Right kidney (tissue), 1 donor: ENCODE measurements around the gene FNDC1.
"Not testable (repeated sequence)": the region's sequence is repeated elsewhere in the genome, so short reads cannot be mapped to it uniquely, and the experiment has no call there.

Source experiments
- DNase-seq: peaks from one replicate; pipeline ENCODE4 v3.0.0-alpha.2; 2016

Gene FNDC1

GRCh38 chr6:159259441-159260125 lies 90.4 kb downstream of the FNDC1 start:
- no peak for DNase-seq

- no peak for DNase-seq
Measured at GRCh38 chr6:159260208-159260607, 91.0 kb downstream of the FNDC1 start.

GRCh38 chr6:159261995-159262394 lies 92.8 kb downstream of the FNDC1 start:
- no peak for DNase-seq

GRCh38 chr6:159262586-159262985 lies 93.4 kb downstream of the FNDC1 start:
- DNase-seq = no peak

GRCh38 chr6:159267165-159267564 lies 98.0 kb downstream of the FNDC1 start:
- DNase-seq = no peak

GRCh38 chr6:159268511-159268910 lies 99.3 kb downstream of the FNDC1 start:
- no peak for DNase-seq

- DNase-seq = no peak
Measured at GRCh38 chr6:159271257-159271656, 102.1 kb downstream of the FNDC1 start.

- no peak for DNase-seq
Measured at GRCh38 chr6:159278626-159279025, 109.4 kb downstream of the FNDC1 start.

GRCh38 chr6:159279790-159280277 lies 110.6 kb downstream of the FNDC1 start:
- no peak for DNase-seq

GRCh38 chr6:159282421-159282820 lies 113.2 kb downstream of the FNDC1 start:
- no peak for DNase-seq

GRCh38 chr6:159284661-159285060 lies 115.5 kb downstream of the FNDC1 start:
- not testable (repeated sequence) for DNase-seq

GRCh38 chr6:159298840-159299239 lies 129.6 kb downstream of the FNDC1 start:
- DNase-seq = no peak

GRCh38 chr6:159299566-159299965 lies 130.4 kb downstream of the FNDC1 start:
- no peak for DNase-seq

GRCh38 chr6:159301277-159301676 lies 132.1 kb downstream of the FNDC1 start:
- DNase-seq = no peak

GRCh38 chr6:159301810-159302593 lies 132.8 kb downstream of the FNDC1 start:
- DNase-seq = no peak

GRCh38 chr6:159302594-159302992 lies 133.4 kb downstream of the FNDC1 start:
- no peak for DNase-seq

GRCh38 chr6:159303159-159303558 lies 134.0 kb downstream of the FNDC1 start:
- no peak for DNase-seq

GRCh38 chr6:159303784-159304183 lies 134.6 kb downstream of the FNDC1 start:
- DNase-seq = no peak

- DNase-seq = no peak
Measured at GRCh38 chr6:159304641-159305040, 135.4 kb downstream of the FNDC1 start.

- DNase-seq = no peak
Measured at GRCh38 chr6:159305159-159305558, 136.0 kb downstream of the FNDC1 start.

GRCh38 chr6:159305804-159306537 lies 136.8 kb downstream of the FNDC1 start:
- DNase-seq = no peak

GRCh38 chr6:159307246-159307790 lies 138.1 kb downstream of the FNDC1 start:
- no peak for DNase-seq

GRCh38 chr6:159308198-159308597 lies 139.0 kb downstream of the FNDC1 start:
- no peak for DNase-seq
